GM21423 (cell line): ENCODE measurements around the gene KCNAB2.

Experiments
- ATAC-seq: cut with Tn5 transposase; IDR thresholded peaks from one replicate; pipeline ENCODE4 v1.9.1; 2021; ENCODE audit warnings: mild to moderate bottlenecking, moderate library complexity; ENCODE audit not compliant: unreplicated experiment

Gene KCNAB2

GRCh38 chr1:6045561-6045960 is at the start of gene KCNAB2:
TSS of gene KCNAB2 (plus strand) at chr1:6045888. CDS start at chr1:6051537, 5,649 bp downstream.
- ATAC-seq, result no peak

- ATAC-seq, result no peak
These were observed 48.9 kb upstream of the KCNAB2 start for GRCh38 chr1:5996641-5997270.

GRCh38 chr1:5997316-5997715 is 48.4 kb upstream of the KCNAB2 start:
- no peak for ATAC-seq

- no peak for ATAC-seq
These were observed 47.4 kb upstream of the KCNAB2 start for GRCh38 chr1:5998051-5998905.

- ATAC-seq, result no peak
These were observed 46.8 kb upstream of the KCNAB2 start for GRCh38 chr1:5998906-5999301.

GRCh38 chr1:5999711-6000443 is 45.8 kb upstream of the KCNAB2 start:
- ATAC-seq, result no peak

DNA sequence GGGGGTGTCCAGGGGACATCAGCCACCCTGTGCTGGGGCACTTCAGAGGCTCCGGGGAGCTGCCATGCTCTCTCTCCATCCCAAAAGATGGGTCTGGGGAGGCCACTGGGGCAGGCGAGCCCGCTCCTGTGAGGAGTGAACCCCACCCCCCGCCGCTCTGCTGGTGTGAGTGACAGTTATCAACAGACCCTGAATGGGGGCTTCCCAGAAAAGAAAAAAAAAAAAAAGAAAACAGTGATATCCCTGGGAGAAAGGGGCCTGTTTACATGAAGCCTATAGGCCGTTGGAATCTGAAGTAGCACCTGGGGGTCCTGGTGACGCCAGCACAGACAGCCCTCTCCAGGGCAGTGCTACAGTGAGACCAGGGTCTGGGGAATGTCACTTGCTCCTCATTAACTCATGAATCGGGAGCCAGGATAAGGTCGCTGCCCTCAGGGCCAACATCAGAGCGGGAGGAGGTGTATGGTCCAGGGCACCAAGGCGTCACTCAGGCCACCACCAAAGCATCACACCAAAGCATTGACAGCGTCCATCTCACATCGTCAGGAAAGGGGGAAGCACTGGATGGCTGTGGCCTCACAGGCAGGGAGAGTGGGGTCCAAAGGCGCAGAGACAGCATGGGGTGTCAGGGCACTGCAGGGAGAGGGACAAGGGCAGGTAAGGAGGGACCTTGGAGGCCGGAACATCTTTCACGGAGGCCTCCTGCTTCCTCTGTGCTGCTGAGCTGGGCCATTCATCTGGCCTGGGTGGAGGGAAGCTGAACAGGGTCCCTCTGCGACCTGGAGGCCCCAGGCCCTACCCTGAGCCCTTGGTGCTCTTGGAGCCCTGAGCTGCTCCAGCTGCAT is 45.0 kb upstream of the KCNAB2 start:
- no peak for ATAC-seq

GRCh38 chr1:6001992-6002576 is 43.6 kb upstream of the KCNAB2 start:
- no peak for ATAC-seq

GRCh38 chr1:6002714-6003501 is 42.8 kb upstream of the KCNAB2 start:
- ATAC-seq, result no peak

DNA sequence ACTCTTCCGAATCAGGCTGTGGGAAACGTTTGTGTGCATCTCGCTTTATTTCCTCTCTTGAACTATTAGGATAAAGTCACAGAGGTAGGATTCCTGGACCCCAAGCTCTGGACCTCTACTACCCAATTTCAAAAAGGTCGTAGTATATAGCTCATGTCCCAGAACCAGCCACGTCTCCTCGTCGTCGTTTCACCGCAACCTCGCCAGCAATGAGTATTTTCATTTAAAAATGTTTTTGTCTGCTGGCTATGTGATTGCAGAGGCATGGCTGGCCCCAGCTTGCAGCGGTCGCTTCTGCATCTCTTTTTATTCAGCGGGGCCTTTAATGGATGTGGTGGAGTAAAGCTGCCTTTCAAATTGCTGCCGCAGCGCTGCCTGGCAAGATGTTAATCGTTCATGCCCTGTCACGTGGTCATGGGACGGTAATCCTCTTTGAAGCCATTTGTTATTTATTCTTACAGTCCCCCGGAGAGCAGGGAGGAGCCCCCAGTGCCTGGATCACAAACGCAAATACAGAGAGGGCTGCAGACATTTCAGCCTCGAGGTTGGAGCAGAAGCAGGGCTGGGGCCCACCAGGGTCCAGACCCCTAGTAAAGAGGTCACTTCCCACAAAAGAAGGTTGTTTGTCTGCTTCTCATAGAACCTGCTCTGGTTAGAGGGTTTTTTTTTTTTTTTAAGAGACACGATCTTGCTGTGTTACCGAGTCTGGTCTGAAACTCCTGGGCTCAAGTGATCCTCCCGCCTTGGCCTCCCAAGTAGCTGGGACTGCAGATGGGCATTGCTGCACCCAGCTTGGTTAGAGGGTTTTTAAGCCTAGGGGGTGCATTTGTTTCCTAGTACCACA is 41.9 kb upstream of the KCNAB2 start:
- ATAC-seq, result no peak

DNA sequence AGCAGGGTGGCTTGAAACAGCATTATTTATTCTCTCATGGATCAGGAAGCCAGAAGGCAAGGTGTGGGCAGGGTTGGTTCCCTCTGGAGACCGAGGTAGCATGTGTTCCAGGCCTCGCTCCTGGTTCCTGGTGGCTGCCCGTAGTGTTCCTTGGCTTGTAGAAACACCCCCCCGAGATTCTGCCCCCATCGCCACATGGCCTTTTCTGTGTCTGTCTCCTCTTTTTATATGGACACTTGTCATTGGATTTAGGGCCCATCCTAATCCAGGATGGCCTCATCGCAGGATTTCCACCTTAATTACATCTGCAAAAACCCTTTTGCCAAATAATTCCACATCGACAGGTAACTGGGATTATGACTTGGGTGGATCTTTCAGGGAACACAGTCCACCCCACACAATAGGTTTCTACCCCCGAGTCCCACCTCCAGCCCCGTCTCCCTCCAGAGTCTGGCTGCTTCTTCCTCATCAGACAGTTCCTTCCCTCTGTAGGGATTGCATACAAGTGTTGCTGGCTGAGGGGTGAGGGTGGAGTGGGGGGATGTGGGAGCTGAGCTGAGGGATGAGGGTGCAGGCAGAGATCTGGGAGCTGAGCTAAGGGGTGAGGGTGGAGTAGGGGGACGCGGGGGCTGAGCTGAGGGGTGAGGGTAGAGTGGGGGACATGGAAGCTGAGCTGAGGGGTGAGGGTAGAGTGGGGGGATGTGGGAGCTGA is 41.1 kb upstream of the KCNAB2 start:
- no peak for ATAC-seq

DNA sequence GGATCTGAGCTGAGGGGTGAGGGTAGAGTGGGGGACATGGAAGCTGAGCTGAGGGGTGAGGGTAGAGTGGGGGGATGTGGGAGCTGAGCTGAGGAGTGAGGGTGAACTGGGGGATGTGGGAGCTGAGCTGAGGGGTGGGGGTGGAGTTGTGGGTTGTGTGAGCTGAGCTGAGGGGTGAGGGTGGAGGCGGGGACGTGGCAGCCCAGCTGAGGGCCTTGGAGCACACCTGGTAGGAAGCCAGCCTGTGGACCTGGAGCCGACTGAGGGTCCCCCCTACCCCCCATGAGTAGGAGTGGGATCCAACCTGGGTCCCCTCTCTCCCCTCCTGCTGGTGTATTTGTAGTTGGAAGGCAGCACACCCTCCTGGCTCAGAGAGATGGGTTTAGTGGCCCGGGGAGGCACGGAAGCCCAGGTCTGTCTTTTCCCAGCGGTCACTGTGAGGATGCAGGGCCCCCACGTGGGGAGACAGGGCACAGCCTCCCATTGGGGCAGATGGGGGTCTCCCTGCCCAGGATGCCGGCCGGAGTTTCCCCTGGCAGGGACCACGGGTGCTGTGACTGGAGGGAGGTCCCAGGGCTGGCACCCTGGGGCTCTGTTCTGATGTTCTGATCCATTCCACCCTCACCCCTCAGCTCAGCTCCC is 40.3 kb upstream of the KCNAB2 start:
- no peak for ATAC-seq

- ATAC-seq, result no peak
These were observed 38.8 kb upstream of the KCNAB2 start for GRCh38 chr1:6006882-6007281.

- no peak for ATAC-seq
These were observed 38.2 kb upstream of the KCNAB2 start for GRCh38 chr1:6007318-6008083.

DNA sequence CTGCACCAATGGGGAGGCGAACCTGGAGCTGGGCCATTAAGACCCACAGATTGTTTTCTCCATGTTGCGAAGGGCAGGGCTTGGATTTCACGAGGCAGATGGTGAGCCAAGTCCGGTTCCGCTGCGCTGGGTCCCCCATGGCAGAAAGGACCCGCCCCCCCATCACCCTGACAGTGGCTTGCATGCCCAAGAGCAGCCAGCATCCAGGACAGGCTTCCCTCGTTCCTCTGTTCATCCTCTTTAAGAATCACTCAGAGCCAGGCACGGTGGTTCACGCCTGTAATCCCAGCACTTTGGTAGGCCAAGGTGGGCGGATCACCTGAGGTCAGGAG is 37.6 kb upstream of the KCNAB2 start:
- ATAC-seq, result no peak

DNA sequence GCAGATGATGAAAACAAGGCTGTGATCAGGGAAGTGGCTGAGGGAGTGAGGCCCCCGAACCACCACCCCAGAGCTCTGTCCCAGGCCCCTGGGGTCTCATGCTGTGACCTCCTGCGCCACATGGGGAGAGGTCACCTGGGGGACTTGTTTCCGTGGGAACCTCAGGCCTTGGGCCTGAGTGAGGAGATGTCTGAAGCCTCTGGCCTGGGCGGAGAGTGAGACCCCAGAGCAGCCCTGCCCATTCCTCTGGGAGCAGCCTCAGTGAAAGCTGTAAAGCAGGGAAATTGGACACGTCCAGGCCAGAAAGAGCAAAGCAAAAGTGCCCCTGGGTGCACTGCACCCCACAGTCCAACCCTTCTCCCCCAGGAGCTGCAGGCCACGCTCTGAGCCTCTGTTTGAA is 37.0 kb upstream of the KCNAB2 start:
- ATAC-seq, result no peak
